ENCODE measurements around the gene GSE1.

Gene GSE1

GRCh38 chr16:85574672-85575475, 38.2 kb upstream of the GSE1 start:
- no peak for DNase-seq (ENCODE audit: low spot score)

GRCh38 chr16:85575920-85576319, 37.2 kb upstream of the GSE1 start:
- no peak for DNase-seq (ENCODE audit: low spot score)

GRCh38 chr16:85576944-85577343, 36.2 kb upstream of the GSE1 start:
- no peak for DNase-seq (ENCODE audit: low spot score)

GRCh38 chr16:85577899-85578598, 35.1 kb upstream of the GSE1 start:
- DNase-seq (ENCODE audit: low spot score): no peak

GRCh38 chr16:85578599-85578948, 34.5 kb upstream of the GSE1 start:
- no peak for DNase-seq (ENCODE audit: low spot score)

GRCh38 chr16:85579191-85579590, 33.9 kb upstream of the GSE1 start:
- DNase-seq (ENCODE audit: low spot score): no peak

- peak; percentile 39 for DNase-seq (ENCODE audit: low spot score)
Observed at GRCh38 chr16:85579923-85580580, 33.1 kb upstream of the GSE1 start.

GRCh38 chr16:85580684-85581083, 32.4 kb upstream of the GSE1 start:
- DNase-seq (ENCODE audit: low spot score): no peak

GRCh38 chr16:85582229-85582991, 30.7 kb upstream of the GSE1 start:
- peak; percentile 61 for DNase-seq (ENCODE audit: low spot score)

- peak; percentile 73 for DNase-seq (ENCODE audit: low spot score)
Observed at GRCh38 chr16:85583491-85584181, 29.5 kb upstream of the GSE1 start.

- DNase-seq (ENCODE audit: low spot score): no peak
Observed at GRCh38 chr16:85584267-85584666, 28.9 kb upstream of the GSE1 start.

- no peak for DNase-seq (ENCODE audit: low spot score)
Observed at GRCh38 chr16:85584819-85585282, 28.3 kb upstream of the GSE1 start.

- no peak for DNase-seq (ENCODE audit: low spot score)
Observed at GRCh38 chr16:85585711-85586110, 27.4 kb upstream of the GSE1 start.

GRCh38 chr16:85586380-85587104, 26.6 kb upstream of the GSE1 start:
- DNase-seq (ENCODE audit: low spot score): peak; percentile 66

- DNase-seq (ENCODE audit: low spot score): no peak
Observed at GRCh38 chr16:85587762-85588556, 25.2 kb upstream of the GSE1 start.

GRCh38 chr16:85588562-85589503, 24.3 kb upstream of the GSE1 start:
- DNase-seq (ENCODE audit: low spot score): no peak

GRCh38 chr16:85589688-85590505, 23.2 kb upstream of the GSE1 start:
- no peak for DNase-seq (ENCODE audit: low spot score)

- DNase-seq (ENCODE audit: low spot score): no peak
Observed at GRCh38 chr16:85590506-85590832, 22.7 kb upstream of the GSE1 start.
